ENCODE results near the gene FEZF1.

DNA sequence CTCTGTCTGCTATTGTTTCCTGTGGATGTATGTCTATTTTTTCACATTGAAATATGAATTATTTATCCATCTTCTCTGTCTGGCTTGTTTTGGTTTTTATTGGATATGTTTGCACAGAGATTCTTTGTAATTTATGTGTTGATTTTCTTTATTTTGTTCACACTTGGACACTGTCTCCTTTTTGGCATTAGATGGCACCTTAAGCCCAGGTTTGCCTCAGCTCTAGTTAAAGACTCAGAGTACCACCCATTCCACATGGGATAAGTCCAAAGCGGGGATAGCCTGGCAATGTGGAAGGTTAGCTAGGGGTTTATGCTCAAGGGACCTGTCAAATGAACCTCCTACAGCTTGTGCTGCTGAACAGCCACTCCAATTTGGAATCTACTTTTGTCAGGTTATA is 14.1 kb downstream of the FEZF1 start:
- TF ChIP-seq, protein P1, sequence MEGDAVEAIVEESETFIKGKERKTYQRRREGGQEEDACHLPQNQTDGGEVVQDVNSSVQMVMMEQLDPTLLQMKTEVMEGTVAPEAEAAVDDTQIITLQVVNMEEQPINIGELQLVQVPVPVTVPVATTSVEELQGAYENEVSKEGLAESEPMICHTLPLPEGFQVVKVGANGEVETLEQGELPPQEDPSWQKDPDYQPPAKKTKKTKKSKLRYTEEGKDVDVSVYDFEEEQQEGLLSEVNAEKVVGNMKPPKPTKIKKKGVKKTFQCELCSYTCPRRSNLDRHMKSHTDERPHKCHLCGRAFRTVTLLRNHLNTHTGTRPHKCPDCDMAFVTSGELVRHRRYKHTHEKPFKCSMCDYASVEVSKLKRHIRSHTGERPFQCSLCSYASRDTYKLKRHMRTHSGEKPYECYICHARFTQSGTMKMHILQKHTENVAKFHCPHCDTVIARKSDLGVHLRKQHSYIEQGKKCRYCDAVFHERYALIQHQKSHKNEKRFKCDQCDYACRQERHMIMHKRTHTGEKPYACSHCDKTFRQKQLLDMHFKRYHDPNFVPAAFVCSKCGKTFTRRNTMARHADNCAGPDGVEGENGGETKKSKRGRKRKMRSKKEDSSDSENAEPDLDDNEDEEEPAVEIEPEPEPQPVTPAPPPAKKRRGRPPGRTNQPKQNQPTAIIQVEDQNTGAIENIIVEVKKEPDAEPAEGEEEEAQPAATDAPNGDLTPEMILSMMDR (IDR thresholded peaks at IDR 0.05), result no peak
- TF ChIP-seq POLR2A (IDR thresholded peaks at IDR 0.05), result no peak
- no peak for TF ChIP-seq POLR2AphosphoS5 (IDR thresholded peaks at IDR 0.05)

All from stomach (tissue), 4 donors.